ENCODE results near the gene RSU1.

RSU1 gene

DNA sequence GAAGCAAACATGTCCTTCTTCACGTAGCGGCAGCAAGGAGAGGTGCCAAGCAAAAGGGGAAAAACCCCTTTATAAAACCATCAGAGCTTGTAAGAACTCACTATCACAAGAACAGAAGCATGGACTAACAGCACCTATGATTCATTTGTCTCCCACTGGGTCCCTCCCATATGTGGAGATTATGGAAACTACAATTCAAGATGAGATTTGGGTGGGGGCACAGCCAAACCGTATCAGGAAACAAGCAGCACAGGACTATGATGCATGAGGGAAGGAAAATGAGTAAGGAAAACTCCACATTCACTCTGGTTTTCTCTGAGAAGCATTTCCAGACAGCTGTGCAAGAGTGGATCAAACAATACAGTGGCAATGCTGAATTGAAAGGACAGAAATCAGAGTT is 81.6 kb downstream of the RSU1 start:
- no peak for DNase-seq

DNA sequence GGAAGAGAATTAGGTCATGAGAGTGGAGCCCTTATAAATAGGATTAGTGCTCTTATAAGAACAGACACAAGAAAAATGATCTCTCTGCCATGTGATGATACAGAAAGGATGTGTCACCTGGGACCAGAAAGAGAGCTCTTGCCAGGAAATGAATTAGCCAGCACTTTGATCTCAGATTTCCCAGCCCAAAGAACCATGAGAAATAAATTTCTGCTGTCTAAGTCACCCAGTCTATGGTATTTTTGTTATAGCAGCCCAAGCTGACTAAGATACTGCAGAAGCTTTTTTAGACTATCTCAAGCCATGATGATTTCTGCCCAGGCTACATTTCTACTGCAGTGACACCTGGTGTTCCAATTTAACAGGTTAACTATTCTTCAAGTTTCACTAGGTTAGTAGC is 84.8 kb downstream of the RSU1 start:
- DNase-seq = no peak

DNA sequence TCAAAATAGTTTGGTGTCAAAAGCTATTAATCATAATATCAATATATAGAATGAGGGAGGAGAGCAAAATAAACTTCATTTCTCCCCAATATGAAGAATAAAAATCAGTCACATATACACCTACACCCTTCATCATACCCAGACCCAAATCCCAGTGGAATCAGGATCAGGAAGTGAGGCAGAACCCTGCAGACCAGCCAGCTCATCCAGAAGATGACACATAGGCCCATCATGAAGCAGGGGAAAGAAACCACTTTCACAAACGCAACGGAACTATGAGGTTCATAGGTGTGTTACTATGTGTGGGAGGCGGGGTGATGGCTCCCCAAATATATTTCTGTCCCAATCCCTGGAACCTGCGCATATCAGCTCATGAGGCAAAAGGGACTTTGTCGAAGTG is 89.0 kb downstream of the RSU1 start:
- DNase-seq = no peak

DNA sequence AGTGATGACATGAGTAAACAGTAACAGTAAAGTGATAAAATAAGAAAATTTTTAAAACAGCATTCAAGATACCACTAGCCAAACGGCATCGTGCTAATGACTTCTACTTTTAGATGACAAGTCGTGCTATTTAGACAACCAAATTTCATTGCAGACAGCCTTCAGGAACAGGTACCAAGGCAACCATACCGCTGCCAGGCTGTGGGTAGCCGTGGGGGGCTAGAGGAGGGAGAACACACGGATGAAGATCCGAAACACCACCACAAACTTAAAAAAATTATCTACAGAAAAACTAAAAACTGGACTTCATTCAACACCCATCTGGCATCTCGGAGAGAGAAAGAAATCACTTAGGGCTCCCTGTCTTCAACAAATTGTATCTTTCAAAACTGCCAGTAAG is 89.6 kb downstream of the RSU1 start:
- DNase-seq = no peak

DNA sequence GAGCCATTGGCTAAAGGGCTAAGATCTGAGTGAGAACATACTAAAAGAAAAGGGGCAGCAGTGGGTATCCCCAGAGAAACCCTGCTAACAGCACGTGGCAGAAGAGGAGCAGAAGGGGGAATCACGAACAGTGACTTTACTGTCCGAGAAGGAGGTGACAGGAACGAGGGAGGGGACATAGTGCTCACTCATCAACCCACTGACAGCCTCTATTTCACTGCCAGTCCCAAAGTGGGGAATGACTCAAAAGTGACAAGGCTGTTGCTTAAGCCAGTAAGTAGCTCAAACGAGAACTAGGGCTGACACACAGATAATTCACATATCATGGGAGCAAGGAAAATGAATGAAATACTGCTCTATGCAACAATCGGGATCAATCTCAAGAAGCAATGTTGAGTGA is 92.7 kb downstream of the RSU1 start:
- no peak for DNase-seq

DNA sequence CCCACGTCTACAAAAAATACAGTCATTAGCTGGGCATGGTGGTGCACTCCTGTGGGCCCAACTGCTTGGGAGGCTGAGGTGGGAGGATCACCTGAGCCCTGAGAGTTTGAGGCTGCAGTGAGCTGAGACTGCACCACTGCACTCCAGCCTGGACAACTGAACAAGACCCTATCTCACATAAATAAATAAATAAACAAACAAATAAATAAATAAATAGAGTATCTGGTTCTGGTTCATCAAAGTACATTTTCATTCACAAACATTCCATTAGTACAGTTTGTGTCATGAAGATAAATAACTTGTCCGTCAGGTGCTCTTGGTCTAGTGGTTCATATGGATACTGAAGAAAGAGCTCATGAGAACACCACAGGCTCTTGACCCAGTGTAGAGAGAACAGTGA is 96.4 kb downstream of the RSU1 start:
- no peak for DNase-seq

DNA sequence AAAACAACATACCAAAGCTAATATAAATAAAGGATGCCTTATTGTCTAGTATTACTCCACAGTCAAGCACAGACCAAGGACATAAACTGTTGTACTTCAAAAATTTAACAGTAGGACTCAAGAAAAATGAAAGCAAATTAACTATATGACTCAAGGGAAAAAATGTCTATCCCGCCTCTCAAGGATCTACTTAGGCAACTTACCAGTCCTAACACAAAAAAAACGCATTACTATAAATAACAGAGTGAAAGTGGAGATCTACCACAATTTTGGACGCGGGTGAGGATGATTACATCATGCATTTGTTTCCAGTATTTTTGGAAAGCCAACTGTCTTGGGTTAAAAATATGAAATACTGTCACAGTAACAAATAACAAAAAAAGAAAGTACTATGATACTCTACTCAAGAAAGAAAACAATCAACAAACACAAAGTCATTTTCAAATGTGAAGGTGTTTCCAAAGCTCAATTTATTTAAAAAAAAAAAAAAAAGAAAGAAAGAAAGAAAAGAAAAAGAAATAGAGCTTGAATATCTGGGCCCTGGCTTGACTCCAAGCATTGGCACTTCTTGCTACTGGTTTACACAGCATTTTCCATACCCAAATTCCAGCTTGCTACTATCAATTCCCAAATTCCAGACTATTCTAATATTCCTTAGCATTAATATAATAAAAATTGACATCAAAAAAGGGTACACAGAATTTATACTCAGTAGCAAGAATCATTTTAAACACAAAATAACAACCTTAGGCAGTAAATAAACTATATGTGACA is 99.4 kb downstream of the RSU1 start:
- DNase-seq = no peak

DNA sequence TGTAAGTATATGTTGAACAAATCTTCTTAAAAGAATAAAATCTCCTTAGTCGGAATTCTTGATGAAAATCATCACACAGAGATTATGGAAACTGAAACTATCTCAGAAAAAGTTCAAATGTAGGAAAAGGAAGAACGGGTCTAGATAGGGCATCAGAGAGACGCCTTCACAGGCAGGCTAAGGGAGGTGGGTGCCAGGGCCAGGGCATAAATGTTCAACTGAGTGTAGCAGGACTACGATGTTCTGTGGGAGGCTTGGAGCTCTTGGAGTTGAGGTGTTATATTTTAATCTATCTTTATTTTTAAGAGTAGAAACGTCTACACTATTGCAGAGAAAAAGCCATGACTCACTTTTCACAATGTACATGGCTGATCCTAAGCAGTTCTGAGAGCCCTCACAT is 101.2 kb downstream of the RSU1 start:
- DNase-seq = no peak

DNA sequence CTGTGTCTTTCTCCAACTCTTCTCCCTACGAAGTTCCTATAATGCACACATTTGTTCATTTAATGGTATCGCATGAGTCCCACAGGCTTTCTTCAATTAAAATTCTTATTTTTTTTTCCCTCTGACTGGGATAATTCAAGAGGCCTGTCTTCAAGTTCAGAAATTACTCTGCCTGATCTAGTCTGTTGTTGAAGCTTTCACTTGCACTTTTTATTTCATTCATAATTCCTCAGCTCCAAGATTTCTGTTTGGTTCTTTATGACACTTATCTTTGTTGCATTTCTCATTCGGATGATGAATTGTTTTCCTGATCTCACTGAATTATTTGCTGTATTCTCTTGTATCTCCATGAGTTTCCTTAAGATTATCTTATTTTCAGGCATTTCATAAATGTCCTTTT is 103.9 kb downstream of the RSU1 start:
- no peak for DNase-seq

DNA sequence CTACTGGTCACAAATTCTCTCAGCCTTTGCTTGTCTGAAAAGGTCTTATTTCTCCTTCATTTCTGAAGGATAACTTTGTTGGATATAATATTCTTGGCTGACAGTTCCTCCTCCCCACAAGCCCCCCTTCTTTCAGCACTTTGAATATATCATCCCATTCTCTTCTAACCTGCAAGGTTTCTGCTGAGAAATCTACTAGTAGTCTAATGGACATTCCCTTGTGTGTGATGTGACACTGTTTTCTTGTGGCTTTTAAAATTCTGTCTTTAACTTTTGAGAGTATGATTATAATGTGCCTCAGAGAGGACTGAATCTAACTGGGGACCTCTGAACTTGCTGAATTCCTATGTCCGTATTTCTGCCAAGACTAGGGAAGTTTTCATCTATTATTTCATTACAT is 104.3 kb downstream of the RSU1 start:
- DNase-seq = no peak

DNA sequence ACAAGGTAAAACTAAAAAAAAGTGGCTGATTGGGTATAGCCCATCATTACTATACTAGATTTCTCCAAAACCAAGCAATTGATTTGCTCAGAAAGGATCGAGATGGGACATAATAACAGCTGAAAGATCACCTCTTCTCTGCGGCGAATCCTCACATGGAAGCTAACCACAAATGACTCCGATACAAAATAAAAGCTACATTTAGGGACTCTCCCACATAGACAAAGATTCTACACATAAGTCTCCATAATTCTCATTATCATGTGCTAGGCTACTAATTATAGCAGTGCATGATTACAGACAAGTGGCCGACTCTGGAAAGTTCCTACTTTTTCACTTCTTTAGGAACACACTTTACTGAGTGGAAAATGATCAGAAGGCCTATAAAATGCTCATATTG is 116.9 kb downstream of the RSU1 start:
- DNase-seq = no peak

DNA sequence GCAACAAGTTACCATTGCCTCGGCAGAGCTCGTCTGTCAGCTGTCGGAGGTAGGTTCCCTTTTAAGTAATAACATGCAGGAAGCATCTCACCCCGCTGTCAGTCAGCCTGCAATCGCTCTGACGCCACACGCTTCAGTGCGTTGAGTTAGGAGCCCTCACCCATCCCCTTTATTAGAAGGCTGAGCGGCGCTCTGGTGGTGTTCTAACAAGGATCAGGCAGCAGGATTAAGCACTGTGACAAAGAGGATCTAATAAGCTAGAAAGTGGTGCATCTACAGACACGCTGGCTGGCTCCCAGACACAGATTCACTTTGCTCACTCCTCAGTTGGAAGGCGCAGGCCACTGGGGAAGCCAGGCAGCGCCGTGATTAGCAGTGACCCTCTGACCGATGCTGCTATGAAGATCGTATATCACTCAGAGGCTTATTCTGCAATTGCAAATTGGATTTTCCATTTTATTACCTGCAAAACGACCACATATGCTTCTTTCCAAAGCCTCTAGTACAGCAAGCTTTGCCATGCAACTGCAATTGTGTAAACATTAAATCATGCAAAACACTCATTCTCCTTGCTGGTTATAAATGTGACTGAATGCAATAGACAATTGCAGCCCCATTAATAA is 117.7 kb downstream of the RSU1 start:
- no peak for DNase-seq

DNA sequence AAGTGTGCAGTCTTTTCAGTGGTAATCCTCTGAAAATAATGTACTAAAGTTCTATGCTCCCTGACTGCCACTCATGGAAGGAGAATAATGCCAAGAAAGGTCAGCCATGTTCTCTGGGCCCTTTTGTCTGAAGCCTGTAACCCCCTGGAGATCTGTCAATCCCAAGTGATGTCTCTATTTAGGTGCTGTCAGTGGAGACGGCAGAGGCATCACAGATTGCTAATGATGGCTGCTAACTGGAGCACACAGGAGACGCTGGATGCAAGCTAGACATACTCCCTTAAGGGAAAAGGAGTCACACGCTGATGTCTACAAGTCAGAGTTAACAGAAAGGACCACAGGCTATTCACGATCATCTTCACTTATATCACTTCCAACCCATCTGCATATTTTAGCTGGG is 118.8 kb downstream of the RSU1 start:
- DNase-seq = no peak

DNA sequence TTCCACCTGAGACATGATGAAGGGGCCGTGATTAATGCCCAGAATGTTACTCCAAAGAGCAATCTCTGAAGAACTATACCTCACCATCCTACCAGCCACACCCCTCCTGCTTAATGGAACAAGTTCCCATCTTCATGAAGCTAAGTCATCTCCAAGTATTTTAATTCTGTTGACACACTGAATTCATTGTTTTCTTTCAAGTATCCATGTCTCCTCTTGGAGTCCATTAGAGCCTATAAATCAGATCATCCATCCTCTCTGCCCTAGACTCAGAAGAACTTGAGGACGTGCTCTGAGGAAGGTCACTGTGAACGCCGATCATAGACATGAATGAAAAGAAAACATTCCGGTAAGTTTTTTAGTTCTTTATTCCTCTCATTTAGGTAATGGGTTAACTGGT is 126.8 kb downstream of the RSU1 start:
- no peak for DNase-seq

DNA sequence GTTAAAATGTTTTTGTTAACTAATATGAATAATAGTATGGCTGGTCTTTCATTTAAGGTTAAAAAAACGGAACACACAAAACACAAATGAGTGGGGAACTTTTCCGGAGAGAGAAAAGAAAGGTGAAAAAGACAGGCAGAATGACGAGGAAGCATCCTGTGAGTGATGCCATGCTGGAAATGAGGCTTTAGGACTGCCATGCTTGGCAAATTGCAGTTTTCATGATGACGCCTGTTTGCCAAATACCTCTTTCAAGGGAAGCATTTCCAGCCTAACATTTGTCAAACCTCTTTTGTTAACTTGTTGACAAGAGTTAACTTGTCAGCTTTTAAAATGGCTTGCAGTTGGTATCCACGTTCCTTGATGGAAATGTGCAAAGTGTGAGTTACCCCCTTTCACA is 127.5 kb downstream of the RSU1 start:
- no peak for DNase-seq

DNA sequence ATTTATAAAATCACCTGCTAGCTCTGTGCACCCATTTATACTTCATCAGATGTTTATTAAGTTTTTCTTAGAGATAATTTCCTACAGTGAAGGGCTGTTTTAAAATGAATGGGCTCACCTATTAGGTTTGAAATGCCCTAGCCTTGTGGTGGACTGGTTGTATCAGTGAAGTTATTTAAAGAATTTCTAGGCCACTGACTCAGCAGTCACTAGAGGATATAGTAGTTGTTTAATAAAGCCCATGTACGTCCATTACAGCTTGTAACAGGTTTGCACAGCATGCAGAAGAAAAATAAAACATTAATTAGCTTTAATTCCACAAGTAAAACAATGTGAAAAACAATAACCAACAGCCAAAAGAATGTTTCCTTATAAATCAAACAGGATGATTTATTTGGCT is 128.0 kb downstream of the RSU1 start:
- DNase-seq = no peak

DNA sequence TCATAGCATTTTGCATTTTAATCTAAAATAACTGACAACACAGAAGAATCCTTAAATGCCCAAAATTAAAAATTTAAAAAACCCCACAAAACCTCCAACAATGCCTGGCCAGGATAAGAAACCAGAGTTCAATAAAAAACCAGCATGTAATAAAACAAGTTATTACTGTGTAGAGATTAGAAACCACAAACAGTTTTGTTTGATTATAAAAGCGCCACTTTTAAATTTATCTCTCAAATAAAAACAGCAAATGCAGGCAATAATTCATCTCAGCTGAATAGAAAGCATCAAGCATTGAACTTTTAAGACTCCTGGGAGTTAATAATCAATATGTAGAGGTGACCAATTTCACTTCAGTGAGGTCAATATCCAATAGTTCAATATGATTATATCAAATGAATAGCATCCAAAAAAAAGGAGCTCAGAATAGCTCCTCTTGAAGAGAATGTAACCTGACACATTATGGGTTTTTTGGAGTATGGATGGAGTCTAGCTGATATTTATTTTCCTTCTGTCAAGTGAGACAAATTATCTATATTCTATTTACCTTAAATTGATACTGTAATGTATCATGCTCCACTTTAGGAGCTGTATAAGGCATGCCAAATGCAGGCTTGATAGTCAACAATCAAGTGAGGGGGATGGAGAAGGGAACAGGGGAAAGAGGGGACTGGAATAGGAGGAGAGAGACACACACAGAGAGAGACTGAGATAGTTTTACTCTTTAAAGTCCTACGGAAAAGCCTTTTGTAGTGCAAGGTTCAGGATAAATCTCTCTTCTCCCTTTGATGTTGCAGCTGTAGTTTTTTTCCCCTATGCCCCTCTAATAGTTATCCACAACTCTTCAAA is 130.9 kb downstream of the RSU1 start:
- no peak for DNase-seq

DNA sequence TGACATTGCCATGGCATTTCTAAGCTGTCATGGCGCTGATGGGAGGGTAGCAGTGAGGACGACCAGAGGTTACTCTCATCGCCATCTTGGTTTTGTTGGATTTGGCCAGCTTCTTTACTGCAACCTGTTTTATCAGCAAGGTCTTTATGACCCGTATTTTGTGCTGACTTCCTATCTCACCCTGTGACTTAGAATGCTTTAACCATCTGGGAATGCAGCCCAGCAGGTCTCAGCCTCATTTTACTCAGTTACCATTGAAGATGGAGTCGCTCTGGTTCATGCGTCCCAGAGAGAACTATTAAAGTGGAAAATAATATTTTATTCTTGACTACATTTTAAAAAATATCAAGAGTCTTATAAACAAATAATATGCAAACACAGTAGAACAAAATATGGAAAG is 131.7 kb downstream of the RSU1 start:
- DNase-seq = no peak

DNA sequence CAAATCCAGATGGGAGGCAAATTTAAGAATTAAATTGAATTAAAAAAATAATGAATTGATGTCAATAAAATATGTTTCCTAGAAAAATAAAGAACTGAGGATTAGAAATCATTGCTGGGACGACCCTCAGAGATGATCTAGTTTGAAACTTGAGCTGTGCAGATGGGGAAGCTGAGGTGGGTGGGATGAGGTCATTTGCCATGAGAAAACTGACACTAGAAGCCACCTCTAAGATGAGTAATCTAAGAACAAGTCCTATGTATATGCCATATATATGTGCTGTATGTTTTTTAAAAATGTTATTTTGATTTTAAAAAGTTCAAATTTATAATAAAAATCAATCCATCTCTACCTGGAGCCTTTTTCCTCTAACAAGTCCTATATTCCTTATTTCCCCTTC is 135.7 kb downstream of the RSU1 start:
- peak; percentile 27 to 52 (median 44) for DNase-seq

DNA sequence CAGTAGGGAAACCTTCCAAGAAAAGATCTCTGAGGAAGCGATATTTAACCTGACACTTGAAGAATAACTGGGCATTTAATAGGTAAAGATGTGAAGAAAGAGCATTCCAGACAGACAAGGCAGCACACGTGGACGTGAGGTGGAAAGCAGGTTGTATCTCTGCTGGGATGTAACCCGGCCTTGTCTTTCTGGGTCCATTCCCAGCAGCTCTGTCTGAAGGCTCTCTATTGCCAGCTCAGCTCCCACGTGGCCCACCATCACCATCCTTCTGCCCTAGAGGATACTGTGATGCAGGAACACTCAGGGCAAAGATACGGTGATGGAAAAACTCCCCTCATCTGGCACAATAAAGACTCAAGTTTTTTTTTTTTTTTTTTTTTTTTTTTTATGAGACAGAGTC is 137.7 kb downstream of the RSU1 start:
- DNase-seq = no peak

DNA sequence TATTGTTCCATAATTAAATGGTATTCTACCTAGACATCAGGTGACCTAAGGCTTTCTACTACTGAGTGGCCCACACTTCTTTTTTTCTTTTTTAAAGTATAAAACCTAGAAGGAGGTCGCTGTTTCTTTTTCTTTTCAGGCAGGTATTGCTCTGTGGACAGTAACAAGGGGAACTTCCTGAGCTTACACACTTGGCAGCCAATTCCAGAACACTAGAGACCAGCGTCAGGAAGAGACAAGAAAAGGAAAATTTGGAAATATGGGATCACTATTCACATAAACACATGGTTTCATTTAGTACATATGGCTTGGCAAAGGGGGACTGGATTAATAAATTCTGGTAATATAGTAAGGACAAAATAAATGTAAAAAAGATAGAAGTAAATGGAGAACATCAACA is 141.9 kb downstream of the RSU1 start:
- DNase-seq = no peak

DNA sequence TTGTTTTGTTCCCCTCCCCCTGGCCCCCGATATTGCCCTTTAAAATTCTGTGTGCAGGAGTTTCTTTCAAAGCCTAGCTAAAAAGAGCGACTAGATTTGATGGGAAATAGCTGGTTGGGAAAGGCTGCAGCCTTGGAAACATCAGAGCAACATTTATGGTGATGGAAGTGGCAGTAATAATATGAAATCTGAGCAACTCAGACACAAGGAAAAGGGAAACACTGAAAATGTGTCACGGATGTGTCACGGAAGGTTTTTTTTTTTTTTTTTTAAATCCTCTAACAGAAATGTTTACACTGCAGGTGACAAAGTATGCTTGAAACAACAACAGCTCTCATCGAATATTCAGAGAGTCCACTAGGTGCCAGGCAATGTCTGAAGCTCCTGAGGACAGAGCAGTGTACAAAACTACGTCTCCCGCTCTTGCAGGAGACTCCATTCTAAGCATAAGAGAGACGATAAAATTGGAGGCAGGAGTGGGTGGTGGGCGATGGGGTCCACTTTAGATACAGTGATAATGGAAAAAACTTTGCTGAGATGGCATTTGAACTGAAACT is 143.0 kb downstream of the RSU1 start:
- no peak for DNase-seq

DNA sequence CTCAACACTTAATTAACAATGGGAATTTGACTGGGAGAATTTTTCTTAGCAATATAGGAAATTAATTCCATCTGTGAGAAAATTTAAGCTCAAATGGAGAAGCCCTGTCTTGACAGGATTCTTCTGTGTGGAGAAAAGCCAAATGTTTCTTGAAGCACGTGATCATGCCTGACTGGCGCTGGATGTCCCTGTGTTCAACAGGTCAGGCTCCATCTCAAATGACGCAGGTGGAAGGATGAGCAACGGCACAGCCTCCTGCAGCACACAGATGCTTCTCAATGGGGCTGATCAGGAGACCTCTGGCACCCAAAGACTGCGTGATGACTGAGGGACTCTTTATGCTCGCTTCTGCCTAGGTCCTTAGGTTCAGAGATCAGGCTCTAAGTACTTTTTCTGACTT is 143.8 kb downstream of the RSU1 start:
- no peak for DNase-seq

DNA sequence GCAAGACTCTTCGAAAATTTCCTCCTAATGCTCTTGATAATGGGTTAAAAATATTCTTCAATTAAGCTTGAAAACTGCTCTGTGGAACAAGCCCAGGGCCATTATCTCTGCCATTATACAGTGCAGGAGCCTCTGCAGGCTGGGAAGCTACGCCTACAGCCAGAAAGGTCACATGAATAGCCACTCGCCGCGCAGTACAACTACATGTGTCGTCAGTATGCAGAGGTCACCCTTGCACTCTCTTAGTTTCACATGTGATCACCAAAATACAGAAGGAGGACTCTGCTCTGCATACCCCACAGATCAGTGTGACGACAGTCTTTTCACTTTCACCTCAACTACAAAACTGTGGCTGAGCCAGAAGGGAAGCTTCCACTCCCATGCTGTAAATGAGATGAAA is 153.8 kb downstream of the RSU1 start:
- DNase-seq = peak in 1 of 4 experiments; percentile 2
